K562 (cell line): ENCODE results near the gene NAA40. TPM values are rescaled to one million over a fixed set of nuclear protein-coding genes. Genes with fewer than 3 reads are reported as not detected.
A peak's percentile ranks its signal among the peaks of the same experiment; 100 is the strongest.

Experiments
- AFF1 ChIP-seq, 2 experiments: fragments of 450-650 bp; IDR thresholded peaks; 2 replicates each; pipeline ENCODE4 v1.6.1; 2018; ENCODE audit warnings: mild to moderate bottlenecking in 2 of 2, low read depth in 1 of 2; ENCODE audit not compliant: partially characterized antibody in 2 of 2
- CBFA2T3 ChIP-seq: fragments of 450-650 bp; IDR thresholded peaks from 2 replicates; pipeline ENCODE4 v1.6.1; 2017
- HCFC1 ChIP-seq: IDR thresholded peaks from 2 replicates; pipeline ENCODE4 v1.6.1; 2012; ENCODE audit warnings: low read depth, low read length, improper control_type of control experiment
- HMBOX1 ChIP-seq: sonication (generic); IDR thresholded peaks from 2 replicates; pipeline ENCODE4 v1.6.1; 2016
- MAFG ChIP-seq: fragments of 450-650 bp; conservative IDR thresholded peaks from 2 replicates; pipeline ENCODE4 v1.6.1; 2016; ENCODE audit warnings: missing genetic modification characterization, missing compliant biosample characterization
- NBN ChIP-seq: fragments of 450-650 bp; IDR thresholded peaks from 2 replicates; pipeline ENCODE4 v1.6.1; 2016; ENCODE audit warnings: low read depth, mild to moderate bottlenecking
- NFXL1 ChIP-seq: fragments of 450-650 bp; formaldehyde crosslinking; IDR thresholded peaks from 2 replicates; pipeline ENCODE4 v1.4.0; 2021; ENCODE audit warnings: mild to moderate bottlenecking
- POLR3A ChIP-seq: IDR thresholded peaks from 2 replicates; pipeline ENCODE4 v1.6.1; 2011; ENCODE audit warnings: borderline replicate concordance, mild to moderate bottlenecking, moderate library complexity; ENCODE audit not compliant: insufficient read length, insufficient read depth; ENCODE audit errors: extremely low read depth
- RBM22 ChIP-seq: fragments of 200-400 bp; formaldehyde crosslinking; IDR thresholded peaks from 2 replicates; pipeline ENCODE4 v1.6.1; 2018; ENCODE audit warnings: low read length, low read depth; ENCODE audit not compliant: poor library complexity, severe bottlenecking
- TOE1 ChIP-seq, 2 experiments: fragments of 450-650 bp in 1 of 2; sonication (generic) in 1 of 2; formaldehyde crosslinking in 1 of 2; IDR thresholded peaks; 2 replicates each; pipeline versions ENCODE4 v1.7.1 to v1.8.0; 2016 to 2022; ENCODE audit warnings: borderline replicate concordance in 2 of 2, mild to moderate bottlenecking in 2 of 2, antibody characterized with exemption in 1 of 2, inconsistent platforms in 1 of 2, low read depth in 1 of 2, missing genetic modification reagents in 1 of 2, moderate library complexity in 1 of 2
- ZNF23 ChIP-seq: fragments of 250-450 bp; sonication (Bioruptor Pico); IDR thresholded peaks from 2 replicates; pipeline ENCODE4 v1.4.0; 2020; ENCODE audit warnings: mild to moderate bottlenecking
- polyA plus RNA-seq, 8 experiments: library from polyadenylated mRNA; depleted of rRNA in 4 of 8; stranded (reverse) in 5 of 8; unstranded in 3 of 8; fragments of >200 nt; fragmentation: Nextera tagmentation in 2 of 8; fragmentation: Illumina TruSeq in 1 of 8; extraction: Ambion mirVana in 2 of 8; extraction: Trizol in 1 of 8; gene quantifications; 2 replicates each; pipeline versions ENCODE4 v1.2.1 to v1.2.3, GENCODE V29; 2011 to 2014; ENCODE audit warnings: inconsistent platforms in 1 of 8, missing spikeins in 1 of 8
- total RNA-seq, 7 experiments: library from RNA; depleted of rRNA in 6 of 7; stranded (reverse); fragments of >200 nt in 6 of 7; fragmentation: Illumina TruSeq in 2 of 7; extraction: Trizol in 2 of 7; gene quantifications; 2 replicates each; pipeline versions ENCODE4 v1.2.1 to v1.2.3, GENCODE V29; 2011 to 2021; ENCODE audit warnings: low replicate concordance in 1 of 7

NAA40 gene
- total and polyA plus RNA-seq, 9 of the 15 experiments (the other 6 are each of a cell fraction or from before 2014, with no cell fraction given) = 6.2 to 39.0 (median 23.1) TPM

- TF ChIP-seq HMBOX1 (no peak), NBN (no peak), AFF1 (IDR thresholded peaks at IDR 0.05; ENCODE audit: low read depth in 1 of 2, partially characterized antibody in 2 of 2) (no peak), ZNF23 (no peak), HCFC1 (no peak), TOE1 (IDR thresholded peaks at IDR 0.05; ENCODE audit: borderline replicate concordance) (no peak), TOE1 (CRISPR knock-in tag; IDR thresholded peaks at IDR 0.05; ENCODE audit: borderline replicate concordance, low read depth) (no peak), RBM22 (peak; percentile 33), NFXL1 (CRISPR knock-in tag) (no peak), CBFA2T3 (no peak), POLR3A (no peak), MAFG (tag) (no peak)
- TF ChIP-seq, all 486 proteins: peak for 4
These were observed 27.4 kb upstream of the NAA40 start (continued) for GRCh38 chr11:63911440-63911839.
